Stomach smooth muscle (tissue), 2 donors: Measurements from ENCODE around the gene PLPP7.
"Not testable (repeated sequence)": the region's sequence is repeated elsewhere in the genome, so short reads cannot be mapped to it uniquely, and the experiment has no call there.

ENCODE experiments used
- H3K27ac ChIP-seq: one replicate; pipeline ENCODE4 v1.7.0; 2013; ENCODE audit warnings: mild to moderate bottlenecking, low read length, inconsistent platforms
- H3K27me3 ChIP-seq, 2 donors: one replicate each; pipeline ENCODE4 v1.7.0; 2013; ENCODE audit warnings: low read length in 2 of 2; ENCODE audit not compliant: insufficient read depth in 2 of 2, control insufficient read depth in 1 of 2
- H3K36me3 ChIP-seq, 2 donors: one replicate each; pipeline ENCODE4 v1.7.0; 2013; ENCODE audit warnings: low read length in 2 of 2; ENCODE audit not compliant: control insufficient read depth in 2 of 2, insufficient read depth in 2 of 2
- H3K4me1 ChIP-seq: one replicate; pipeline ENCODE4 v1.7.0; 2013; ENCODE audit warnings: low read length; ENCODE audit not compliant: control insufficient read depth, insufficient read depth
- H3K4me3 ChIP-seq, 2 donors: one replicate each; pipeline ENCODE4 v1.7.0; 2013; ENCODE audit warnings: low read length in 2 of 2
- H3K9ac ChIP-seq, 2 donors: one replicate each; pipeline ENCODE4 v1.7.0; 2013; ENCODE audit warnings: low read length in 2 of 2, mild to moderate bottlenecking in 1 of 2
- H3K9me3 ChIP-seq, 2 donors: one replicate each; pipeline ENCODE4 v1.7.0; 2013; ENCODE audit warnings: low read length in 2 of 2; ENCODE audit not compliant: control insufficient read depth in 2 of 2
- donor health status: healthy.
- donor health status: Pancreatic carcinoma.

Gene PLPP7

DNA sequence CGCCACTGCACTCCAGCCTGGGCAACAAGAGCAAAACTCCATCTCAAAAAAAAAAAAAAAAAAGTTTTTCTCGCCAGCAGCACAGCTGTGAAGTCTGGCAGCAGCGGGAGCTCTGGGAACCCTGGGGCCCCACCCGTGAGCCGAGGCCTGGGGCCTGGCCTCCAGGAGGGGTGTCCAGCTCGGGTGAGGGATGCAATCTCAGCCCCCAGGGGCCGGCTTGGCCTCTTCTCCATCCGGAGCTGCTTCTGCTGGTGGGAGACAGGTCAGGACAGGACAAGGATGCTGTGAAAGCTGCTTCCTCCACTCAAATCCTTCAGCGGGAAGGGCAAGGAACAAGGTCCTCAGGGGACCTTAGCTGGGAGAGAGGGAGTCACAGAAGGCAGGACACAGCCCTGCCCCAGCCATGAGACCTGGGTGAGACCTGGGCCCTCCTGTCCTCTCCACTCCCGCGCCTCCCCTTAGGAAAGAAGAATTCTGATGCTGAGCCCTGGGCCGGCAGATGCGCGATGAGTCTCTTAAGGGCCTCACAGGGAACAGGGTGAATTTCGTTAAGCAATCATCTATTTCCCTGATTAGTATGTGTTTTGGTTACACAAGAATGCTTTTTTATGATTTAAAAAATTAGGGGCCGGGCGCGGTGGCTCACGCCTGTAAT lies 30.6 kb downstream of the PLPP7 start:
- Histone ChIP-seq H3K27me3 (peaks cover 0 to under 1% of the 10 kb centered on the region in 2 donors), H3K27ac (no peak overlapping the region), H3K36me3 (no peaks in the 10 kb centered on the region)

DNA sequence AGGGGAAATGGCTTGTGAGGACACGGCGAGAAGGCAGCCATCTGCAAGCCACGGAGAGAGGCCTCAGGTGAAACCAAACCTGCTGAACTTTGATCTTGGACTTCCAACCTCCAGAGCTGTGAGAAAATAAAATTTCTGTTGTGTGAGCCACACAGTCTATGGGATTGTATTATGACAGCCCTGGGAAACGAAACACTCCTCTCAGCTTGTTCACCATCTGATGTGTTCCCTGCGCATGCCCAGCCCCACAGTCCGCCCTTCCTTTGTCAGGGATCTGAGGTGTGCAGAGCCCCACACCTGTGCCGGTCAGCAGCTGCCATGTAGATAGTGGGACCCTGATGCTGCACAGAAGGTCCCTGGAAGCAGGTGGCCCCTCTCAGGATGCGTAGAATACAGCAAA lies 34.1 kb downstream of the PLPP7 start:
- H3K9me3 ChIP-seq: no peaks in the 10 kb centered on the region
- H3K36me3 ChIP-seq: no peaks in the 10 kb centered on the region
- H3K9ac ChIP-seq: no peak overlapping the region
- peaks cover 0 to 2% of the 10 kb centered on the region in 2 donors for H3K27me3 ChIP-seq
- no peak overlapping the region for H3K27ac ChIP-seq
- no peak overlapping the region for H3K4me3 ChIP-seq
- no peaks in the 10 kb centered on the region for H3K4me1 ChIP-seq

More for the DNA sequence above, 30.6 kb downstream of the PLPP7 start:
- Histone ChIP-seq H3K9me3 (no peaks in the 10 kb centered on the region), H3K9ac (no peak overlapping the region), H3K4me3 (no peak overlapping the region), H3K4me1 (no peaks in the 10 kb centered on the region)

DNA sequence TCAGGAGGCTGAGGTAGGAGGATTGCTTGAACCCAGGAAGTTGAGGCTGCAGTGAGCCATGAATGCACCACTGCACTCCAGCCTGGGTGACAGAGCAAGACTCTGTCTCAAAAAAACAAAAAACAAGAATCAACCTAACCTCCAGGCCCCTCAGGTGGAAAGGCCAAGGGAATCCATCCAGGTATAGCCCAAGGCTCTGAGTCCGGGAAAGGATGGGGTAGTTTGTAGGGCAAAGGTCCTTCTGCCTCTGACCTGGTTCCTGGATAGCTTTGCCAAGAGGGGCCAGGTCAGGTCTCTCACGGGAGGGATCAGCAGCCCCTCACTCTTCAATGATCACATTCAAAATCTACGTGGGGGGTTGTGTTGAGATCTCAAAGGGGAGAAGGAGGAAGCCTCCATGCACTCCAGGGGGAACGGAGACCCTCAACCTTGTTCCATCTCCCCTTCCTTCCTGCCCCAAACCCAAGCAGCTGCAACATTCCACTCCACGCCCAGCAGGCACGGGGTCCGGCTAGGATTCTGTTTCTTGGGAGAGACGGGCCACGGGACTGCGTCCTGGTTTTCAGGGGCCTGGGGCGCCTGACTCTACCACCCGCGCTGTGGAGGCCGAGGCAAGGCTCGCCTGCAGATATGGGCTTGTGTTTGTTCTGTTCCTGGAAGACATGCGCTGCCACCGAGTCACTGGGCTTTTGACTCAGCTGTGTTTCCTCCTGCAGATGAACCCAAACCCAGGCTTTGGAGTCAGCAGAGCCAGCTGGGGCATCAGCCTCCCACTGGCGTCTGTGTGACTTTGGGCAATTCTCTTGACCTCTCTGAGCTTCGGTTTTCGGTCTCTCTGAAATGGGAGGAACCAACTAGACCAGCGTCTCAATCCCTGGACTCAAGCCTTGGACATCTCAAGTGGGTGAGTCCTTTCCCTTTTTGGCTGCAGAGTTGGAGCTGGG lies 35.5 kb downstream of the PLPP7 start:
- Histone ChIP-seq H3K27ac (no peak overlapping the region), H3K9ac (no peak overlapping the region), H3K9me3 (no peaks in the 10 kb centered on the region), H3K27me3 (peaks cover 0 to 2% of the 10 kb centered on the region in 2 donors), H3K36me3 (no peaks in the 10 kb centered on the region), H3K4me3 (no peak overlapping the region), H3K4me1 (no peaks in the 10 kb centered on the region)

DNA sequence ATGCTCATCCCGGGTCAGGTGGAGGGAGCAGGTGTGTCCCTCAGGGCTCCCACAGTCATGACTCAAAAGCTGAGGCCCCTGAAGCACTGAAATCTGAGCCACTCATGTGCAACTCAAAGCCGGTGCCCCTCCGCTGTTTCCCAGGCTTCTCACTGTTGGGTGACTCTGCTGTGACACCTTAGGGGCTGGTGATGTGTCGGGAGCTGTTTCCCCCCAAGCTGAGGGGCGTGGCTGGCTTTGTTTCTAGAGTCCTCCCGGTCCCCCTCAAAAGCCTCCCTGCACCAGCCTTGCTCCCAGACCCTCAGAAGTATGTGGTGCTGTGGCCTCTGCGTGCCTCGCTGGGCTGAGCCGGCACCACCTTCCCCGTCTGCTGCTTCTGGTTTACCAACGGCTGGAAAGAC lies 39.7 kb downstream of the PLPP7 start:
- H3K9me3 ChIP-seq: no peaks in the 10 kb centered on the region
- H3K36me3 ChIP-seq: no peaks in the 10 kb centered on the region
- no peak overlapping the region for H3K4me3 ChIP-seq
- H3K27ac ChIP-seq: no peak overlapping the region
- peaks cover 0 to 2% of the 10 kb centered on the region in 2 donors for H3K27me3 ChIP-seq
- no peaks in the 10 kb centered on the region for H3K4me1 ChIP-seq
- H3K9ac ChIP-seq: no peak overlapping the region

DNA sequence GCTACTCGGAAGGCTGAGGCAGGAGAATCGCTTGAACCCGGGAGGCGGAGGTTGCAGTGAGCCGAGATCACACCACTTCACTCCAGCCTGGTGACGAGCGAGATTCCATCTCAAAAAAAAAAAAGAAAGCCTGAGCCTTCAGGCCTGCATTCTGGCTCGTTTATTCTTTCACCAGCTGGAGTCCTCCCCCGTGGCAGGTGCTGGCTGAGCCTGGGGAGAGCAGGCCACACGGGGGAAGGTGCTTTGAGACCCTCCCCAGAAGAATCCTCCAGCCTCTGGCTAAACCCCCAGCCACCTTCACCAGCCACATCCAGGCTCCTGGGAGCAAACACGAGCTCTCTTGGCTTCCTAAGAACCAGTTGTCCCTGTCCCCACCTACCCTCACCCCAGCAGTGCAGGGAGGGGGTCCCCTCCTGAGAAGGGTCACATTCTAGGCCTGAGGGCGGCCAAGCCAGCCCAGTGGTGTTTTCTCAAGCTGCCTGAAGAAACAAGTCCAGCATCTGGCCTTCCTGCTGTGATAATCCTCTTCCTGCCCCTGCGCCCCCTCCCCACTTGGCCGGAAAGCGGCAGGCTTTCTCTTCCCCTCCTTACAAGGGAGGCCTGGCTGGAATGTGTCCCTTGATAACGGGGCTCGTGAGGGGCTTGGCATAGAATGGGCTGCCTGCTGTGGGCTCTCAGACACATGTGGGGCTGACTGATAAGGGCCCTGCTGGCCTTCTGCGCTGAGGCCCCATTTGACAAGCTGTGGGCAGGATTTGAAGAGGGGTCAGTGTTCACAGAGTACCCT lies 41.5 kb downstream of the PLPP7 start:
- no peak overlapping the region for H3K27ac ChIP-seq
- H3K4me1 ChIP-seq: peaks cover 7% of the 10 kb centered on the region
- H3K4me3 ChIP-seq: no peak overlapping the region
- H3K9ac ChIP-seq: no peak overlapping the region
- H3K27me3 ChIP-seq: no peaks in the 10 kb centered on the region
- H3K36me3 ChIP-seq: no peaks in the 10 kb centered on the region
- no peaks in the 10 kb centered on the region for H3K9me3 ChIP-seq

DNA sequence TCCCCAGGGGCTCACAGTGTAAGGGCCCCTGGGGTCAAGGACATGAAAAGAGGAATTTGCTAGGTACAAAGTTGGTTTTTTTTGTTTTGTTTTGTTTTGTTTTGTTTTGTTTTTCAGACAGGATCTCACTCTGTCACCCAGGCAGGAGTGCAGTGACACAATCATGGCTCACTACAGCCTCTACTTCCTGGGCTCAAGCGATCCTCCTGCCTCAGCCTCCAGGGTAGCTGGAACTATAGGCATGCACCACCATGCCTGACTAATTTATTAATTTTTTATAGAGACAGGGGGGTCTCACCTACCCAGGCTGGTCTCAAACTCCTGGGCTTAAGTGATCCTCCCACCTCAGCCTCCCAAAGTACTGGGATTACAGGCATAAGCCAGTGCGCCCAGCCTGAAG lies 42.5 kb downstream of the PLPP7 start:
- H3K27ac ChIP-seq, H3K9ac ChIP-seq, H3K27me3 ChIP-seq, H3K9me3 ChIP-seq, H3K4me1 ChIP-seq, H3K36me3 ChIP-seq, H3K4me3 ChIP-seq: not testable (repeated sequence)

DNA sequence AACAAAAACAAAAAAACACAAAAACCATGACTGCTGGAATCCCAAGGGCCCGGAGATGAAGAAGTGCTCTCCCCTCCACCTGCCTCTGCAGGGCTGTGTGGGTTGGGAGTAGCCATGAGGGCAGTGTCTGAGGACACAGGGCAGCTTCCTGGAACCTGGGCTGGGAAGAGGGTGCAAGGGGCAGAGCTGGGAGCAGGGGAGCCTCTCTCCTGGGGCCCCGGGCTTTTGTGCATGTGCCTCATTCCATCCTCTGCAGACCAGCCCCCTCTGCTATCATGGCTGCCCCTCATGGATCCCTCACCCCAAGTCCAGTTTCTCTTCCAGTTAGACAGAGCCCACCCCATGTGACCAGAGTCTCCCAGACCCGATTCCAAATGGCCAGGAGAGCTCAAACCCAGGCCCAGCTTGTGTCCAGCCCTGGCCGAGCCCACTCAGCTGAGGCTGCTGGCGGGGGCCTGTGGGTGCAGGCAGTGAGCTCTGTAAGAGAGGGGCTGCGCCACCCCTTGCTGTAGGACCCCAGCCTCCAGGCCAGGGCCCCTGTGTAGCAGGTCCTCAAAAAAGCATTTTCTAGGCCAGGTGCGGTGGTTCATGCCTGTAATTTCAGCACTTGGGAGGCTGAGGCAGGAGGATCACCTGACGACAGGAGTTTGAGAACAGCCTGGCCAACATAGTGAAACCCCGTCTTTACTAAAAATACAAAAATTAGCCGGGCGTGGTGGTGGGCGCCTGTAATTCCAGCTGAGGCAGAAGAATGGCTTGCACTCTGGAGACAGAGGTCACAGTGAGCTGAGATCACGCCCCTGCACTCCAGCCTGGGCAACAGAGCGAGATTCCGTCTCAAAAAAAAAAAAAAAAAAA lies 44.5 kb downstream of the PLPP7 start:
- Histone ChIP-seq H3K4me3 (no peak overlapping the region), H3K27me3 (no peaks in the 10 kb centered on the region), H3K4me1 (peaks cover 7% of the 10 kb centered on the region), H3K9me3 (no peaks in the 10 kb centered on the region), H3K36me3 (no peaks in the 10 kb centered on the region), H3K9ac (no peak overlapping the region), H3K27ac (no peak overlapping the region)

DNA sequence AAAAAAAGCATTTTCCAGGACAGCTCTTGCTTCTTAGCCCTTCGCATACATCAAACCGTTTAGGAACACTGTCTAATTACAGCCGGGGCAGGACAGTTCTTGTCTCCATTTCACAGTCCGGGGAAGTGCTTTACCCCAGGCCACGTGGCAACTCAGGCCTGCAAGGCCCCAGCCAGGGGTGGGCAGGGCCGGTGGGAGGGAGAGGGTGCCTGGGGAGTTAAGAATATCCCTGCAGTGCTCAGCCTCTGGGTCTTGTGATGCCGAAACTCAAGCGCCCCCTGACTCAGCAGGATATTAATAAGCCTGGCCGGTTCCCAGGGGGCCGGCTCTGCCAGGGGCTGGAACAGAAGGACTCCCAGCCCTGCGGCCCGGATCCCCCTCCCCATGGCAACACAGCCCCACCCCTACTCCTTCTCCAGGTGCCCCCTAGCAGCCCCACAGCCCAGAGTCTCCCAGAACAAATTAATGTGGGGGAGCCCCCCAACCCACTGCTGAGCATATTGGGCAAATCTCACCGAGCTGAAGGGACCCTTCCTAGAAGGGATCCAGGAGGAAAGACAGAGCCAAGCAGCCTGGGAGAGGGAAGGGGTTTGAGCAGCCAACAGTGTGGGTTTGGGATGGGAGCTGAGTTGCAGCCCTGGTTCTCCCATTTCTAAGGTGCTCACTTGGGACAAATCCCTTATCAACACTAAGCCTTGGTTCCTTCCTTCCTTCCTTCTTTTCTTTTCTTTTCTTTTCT lies 45.3 kb downstream of the PLPP7 start:
- Histone ChIP-seq H3K9ac (no peak overlapping the region), H3K27me3 (no peaks in the 10 kb centered on the region), H3K9me3 (no peaks in the 10 kb centered on the region), H3K4me3 (no peak overlapping the region), H3K36me3 (no peaks in the 10 kb centered on the region), H3K27ac (no peak overlapping the region), H3K4me1 (peaks cover 7% of the 10 kb centered on the region)

DNA sequence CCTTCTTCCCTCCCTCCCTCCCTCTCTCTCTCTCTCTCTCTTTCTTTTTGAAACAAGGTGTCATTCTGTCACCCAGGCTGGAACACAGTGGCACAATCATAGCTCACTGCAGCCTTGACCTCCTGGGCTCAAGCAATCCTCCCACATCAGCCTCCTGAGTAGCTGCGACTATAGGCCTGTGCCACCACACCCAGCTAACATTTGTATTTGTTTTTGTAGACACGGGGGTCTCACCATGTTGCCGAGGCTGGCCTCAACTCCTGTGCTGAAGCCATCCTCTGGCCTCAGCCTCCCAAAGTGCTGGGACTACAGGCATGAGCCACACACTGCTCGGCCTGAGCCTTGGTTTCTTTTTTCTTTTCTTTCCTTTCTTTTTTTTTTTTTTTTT lies 45.8 kb downstream of the PLPP7 start:
- H3K9me3 ChIP-seq: no peaks in the 10 kb centered on the region
- H3K4me3 ChIP-seq: no peak overlapping the region
- peaks cover 7% of the 10 kb centered on the region for H3K4me1 ChIP-seq
- no peak overlapping the region for H3K27ac ChIP-seq
- H3K9ac ChIP-seq: no peak overlapping the region
- no peaks in the 10 kb centered on the region for H3K36me3 ChIP-seq
- no peaks in the 10 kb centered on the region for H3K27me3 ChIP-seq
